H4 (cell line): ENCODE data around the gene C19orf33. TPM values are rescaled to one million over a fixed set of nuclear protein-coding genes. Genes with fewer than 3 reads are reported as not detected.

Source experiments
- DNase-seq: peaks from one replicate; pipeline ENCODE4 v3.0.0-alpha.2; 2015; ENCODE audit warnings: low spot score
- total RNA-seq: library from RNA; depleted of rRNA; stranded (reverse); fragments of >200 nt; shearing (Covaris generic); gene quantifications from 2 replicates; pipeline ENCODE4 v1.2.3, GENCODE V29; 2014

C19orf33 gene
- total RNA-seq, 1 experiment from 2014 or later, result not detected

GRCh38 chr19:38280030-38280921, 23.8 kb upstream of the C19orf33 start:
- no peak for DNase-seq

DNA sequence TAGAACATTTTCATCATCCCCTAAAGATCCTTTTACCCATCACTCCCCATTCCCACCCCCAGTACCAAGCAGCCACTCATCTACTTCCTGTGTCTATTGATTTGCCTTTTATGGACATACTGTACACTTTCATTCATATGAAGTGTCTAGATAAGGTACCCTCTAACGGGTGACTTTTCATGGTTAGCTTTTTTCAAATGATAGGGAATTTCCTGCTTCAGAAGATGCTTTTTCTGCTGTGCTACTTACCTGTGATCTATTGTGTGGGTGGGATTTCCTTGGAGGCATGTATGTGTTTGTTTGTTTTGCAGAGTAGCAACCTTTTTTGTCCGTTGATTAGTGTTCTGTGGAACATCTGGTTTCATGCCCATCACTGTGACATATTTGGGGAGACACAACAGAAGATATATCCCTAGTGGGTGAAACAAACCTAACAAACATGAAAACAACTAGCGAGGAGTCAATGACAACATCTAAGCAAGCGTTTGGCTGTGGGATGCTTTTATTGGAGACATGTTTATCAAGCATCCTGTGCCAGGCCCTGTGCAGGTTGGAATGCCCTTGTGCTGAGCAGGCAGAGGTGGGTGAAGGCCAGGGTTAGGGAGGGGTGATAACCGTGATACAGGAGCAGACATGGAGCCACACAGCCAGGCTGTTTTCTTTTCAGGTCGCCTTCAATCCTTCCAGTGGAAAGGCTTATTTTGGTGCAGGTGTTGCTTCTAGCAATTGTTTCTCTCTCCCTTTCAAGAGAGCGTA, 22.1 kb upstream of the C19orf33 start:
- no peak for DNase-seq

GRCh38 chr19:38283271-38283670, 20.8 kb upstream of the C19orf33 start:
- DNase-seq, result no peak

DNA sequence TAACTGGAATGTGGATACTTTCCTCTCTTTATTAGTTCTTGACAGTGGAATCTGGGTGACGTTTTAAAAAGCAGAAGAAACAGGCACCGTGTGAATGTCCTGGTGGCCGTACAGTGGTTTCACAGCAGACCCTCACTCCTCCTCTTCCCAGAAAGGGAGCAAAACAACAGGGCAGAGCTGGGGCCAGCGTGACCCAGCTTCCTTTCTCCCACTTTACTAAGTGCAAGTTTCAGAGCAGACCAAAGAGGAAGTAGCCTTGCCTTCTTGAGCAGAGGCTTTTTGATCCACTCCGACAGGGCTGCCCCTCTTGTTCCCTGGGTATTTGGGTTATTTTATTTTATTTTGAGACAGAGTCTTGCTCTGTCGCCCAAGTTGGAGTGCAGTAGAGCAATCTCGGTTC, 19.6 kb upstream of the C19orf33 start:
- no peak for DNase-seq

DNA sequence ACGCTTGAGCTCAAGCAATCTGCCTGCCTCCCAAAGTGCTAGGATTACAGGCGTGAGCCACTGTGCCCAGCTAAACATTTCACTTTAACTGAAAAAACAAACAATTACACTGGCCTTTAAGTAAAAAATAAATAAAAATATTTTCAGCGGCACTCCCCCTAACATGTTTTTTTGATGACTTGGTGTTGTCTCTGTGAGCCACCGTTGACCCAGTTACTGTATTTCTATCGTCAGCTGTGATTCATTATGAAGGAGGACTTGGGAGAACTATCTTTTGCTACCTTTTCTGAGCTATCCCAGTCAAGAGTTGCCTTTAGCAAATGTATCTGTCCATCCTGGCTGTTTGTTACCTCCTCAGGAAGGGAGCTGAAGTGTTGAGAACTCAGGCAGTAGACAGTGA, 18.5 kb upstream of the C19orf33 start:
- DNase-seq, result no peak

GRCh38 chr19:38287604-38288003, 16.4 kb upstream of the C19orf33 start:
- no peak for DNase-seq

GRCh38 chr19:38288123-38288855, 15.8 kb upstream of the C19orf33 start:
- no peak for DNase-seq

GRCh38 chr19:38289955-38290354, 14.1 kb upstream of the C19orf33 start:
- DNase-seq, result no peak

DNA sequence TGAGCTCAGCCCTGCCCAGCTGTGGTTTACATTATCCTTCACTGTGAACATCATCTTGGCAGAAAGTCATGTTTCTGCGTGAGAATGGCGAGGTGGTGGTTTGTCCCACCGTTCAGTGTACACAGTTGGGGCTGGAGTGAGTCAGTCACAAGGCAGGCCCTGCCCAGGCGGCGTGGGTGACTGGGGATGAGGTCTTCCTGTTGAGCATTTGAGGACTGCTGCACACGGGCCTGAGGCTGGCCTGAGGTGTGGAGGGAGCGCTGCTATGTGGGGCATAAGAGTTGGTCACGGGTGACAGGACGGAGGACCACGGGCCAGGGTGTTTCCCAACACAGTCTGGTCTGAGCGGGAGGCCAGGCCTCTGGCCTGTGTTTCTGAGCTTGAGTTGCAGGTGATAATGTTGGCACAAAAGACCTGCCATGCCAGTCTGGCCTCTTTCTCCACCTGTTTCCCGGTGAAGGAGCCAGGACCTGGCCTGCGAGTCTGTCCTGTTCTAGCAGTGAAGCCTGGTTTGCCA, 13.4 kb upstream of the C19orf33 start:
- DNase-seq, result peak; percentile 97

DNA sequence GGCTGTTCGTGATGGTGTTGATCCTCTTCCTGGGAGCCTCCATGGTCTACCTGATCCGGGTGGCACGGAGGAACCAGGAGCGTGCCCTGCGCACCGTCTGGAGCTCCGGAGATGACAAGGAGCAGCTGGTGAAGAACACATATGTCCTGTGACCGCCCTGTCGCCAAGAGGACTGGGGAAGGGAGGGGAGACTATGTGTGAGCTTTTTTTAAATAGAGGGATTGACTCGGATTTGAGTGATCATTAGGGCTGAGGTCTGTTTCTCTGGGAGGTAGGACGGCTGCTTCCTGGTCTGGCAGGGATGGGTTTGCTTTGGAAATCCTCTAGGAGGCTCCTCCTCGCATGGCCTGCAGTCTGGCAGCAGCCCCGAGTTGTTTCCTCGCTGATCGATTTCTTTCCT, 12.2 kb upstream of the C19orf33 start:
- no peak for DNase-seq

DNA sequence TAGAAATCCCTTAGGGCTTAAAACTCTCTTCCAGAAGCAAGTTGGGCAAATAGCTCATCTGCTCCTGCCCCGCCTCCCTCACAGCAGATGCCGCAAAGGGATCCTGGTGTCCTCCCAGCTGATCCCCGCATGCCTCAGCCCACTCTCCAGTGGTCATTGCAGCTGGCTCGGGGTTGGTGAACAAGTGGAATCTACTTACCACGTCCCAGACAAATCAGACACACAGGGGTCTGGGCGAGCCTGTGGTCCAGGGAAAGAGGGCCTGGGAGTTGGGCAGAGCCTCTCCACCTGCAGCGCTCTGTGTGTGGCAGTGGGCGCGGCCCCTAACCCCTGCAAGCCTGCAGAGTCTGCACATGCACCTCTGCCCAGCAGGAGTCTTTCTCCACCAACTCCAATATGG, 10.8 kb upstream of the C19orf33 start:
- DNase-seq, result no peak

- no peak for DNase-seq
Observed at GRCh38 chr19:38294090-38294489, 10.0 kb upstream of the C19orf33 start.

GRCh38 chr19:38298821-38299680, 5.0 kb upstream of the C19orf33 start:
- DNase-seq, result peak; percentile 95

DNA sequence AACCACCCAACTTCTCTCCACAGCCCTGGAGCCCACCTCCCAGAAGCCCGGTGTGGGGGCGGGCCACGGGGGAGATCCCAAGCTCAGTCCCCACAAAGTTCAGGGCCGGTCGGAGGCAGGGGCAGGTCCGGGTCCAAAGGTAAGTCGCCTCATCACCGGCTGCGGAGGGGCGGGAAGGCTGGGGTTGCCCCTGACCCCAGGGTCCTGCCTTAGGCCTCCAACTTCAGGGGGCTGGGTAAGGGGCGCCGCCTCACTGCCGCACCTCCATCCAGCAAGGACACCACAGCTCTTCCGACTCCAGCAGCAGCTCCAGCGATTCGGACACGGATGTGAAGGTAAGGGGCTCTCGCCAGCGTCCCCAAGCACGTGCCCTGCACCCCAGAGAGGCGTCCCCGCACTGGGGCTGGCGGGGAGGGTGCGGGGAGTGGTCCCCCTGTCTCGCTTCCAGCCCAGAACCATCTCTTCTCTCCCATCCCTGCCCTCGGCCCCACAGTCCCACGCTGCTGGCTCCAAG, 358 bp downstream of the C19orf33 start:
- no peak for DNase-seq

GRCh38 chr19:38304866-38305429, 897 bp downstream of the C19orf33 start:
- DNase-seq, result no peak

DNA sequence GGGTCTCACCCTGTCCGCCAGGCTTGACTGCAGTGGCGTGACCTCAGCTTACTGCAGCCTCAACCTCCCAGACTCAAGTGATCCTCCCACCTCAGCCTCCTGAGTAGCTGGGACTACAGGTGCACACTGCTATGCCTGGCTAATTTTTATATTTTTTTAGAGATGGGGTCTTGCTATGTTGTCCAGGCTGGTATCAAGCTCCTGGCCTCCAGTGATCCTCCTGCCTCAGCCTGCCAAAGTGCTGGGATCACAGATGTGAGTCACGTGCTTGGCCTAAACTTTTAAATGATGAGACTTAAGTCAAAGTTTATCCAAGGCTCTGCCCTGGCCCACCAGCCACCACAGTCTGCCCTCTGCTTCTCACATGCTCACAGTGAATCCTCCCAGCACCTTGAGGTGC, 2.2 kb downstream of the C19orf33 start:
- no peak for DNase-seq

DNA sequence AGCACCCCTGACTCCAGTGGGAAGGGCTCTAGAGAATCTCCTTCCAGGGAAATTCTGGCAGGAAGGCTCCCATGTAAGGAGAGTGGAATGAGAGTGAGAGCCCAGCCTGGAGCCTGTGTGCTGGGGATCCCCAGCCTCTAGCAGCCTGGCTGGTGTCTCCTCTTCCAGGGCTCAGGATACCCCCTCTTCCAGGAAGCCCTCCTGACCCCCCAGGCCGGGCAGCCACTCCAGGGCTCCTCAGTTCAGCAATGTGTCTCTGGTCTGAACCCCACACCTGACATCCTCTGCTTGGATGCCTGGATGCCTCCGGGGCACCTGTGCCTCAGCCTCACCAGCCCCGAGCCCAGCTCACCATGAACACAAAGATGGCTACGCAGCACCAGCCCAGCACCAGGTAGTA, 3.0 kb downstream of the C19orf33 start:
- no peak for DNase-seq

DNA sequence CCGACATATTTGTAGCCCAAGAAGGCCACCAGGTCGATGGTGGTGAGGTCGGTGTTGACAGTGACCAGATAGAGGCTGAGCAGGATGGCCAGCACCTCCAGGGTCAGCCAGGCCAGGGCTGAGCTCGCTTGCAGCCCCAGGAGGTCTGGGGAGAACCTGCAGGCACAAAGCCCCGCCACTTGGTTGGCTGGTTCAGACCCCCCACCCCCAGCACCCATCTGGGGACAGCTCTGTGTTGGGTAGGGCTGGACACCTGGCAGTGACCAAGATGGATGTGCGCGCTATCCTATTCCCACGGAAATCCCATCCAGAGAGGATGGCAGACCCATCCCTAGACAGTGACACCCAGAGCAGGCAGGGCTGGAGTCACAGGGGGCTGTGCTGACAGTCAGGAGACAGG, 3.5 kb downstream of the C19orf33 start:
- no peak for DNase-seq

GRCh38 chr19:38308006-38308766, 4.1 kb downstream of the C19orf33 start:
- no peak for DNase-seq
